ENCODE data around the gene ZNF667.

Gene ZNF667

DNA sequence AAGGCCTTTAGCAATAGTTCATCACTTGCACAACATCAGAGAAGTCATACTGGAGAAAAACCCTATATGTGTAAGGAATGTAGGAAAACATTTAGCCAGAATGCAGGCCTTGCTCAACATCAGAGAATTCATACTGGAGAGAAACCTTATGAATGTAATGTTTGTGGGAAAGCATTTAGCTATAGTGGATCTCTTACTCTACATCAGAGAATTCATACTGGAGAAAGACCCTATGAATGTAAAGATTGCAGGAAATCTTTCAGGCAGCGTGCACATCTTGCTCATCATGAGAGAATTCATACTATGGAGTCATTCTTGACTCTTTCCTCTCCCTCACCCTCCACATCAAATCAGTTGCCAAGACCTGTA is 53.2 kb downstream of the ZNF667 start:
- H3K9me3 ChIP-seq (replicated peaks in 1 of 2; ENCODE audit: control insufficient read depth in 2 of 2, insufficient read depth in 1 of 2, low read depth in 1 of 2, low read length in 2 of 2) = peaks cover 23 to 92% of the 10 kb centered on the region in 2 donors
- H4K91ac ChIP-seq (ENCODE audit: low read depth, low read length, poor library complexity) = no peak overlapping the region
- WGBS, 2 donors (ENCODE audit: extremely low coverage in 2 of 2, insufficient read length in 2 of 2, insufficient replicate concordance in 1 of 2) = no CpG with 5 or more reads among the region's 1 CpG
- peaks cover 2 to 44% of the 10 kb centered on the region in 2 donors for H3K36me3 ChIP-seq (replicated peaks in 1 of 2; ENCODE audit: control insufficient read depth in 2 of 2, insufficient read depth in 2 of 2, low read length in 2 of 2)
- no peak overlapping the region for H3K4me3 ChIP-seq (ENCODE audit: low read length in 2 of 2)
- H3K23ac ChIP-seq (ENCODE audit: low read depth, low read length, poor library complexity) = no peak overlapping the region
- H3K9ac ChIP-seq (ENCODE audit: low read depth, low read length, poor library complexity) = no peak overlapping the region
- no peak overlapping the region for H3K14ac ChIP-seq (ENCODE audit: low read length)
- H3K4me1 ChIP-seq (ENCODE audit: control insufficient read depth in 2 of 2, insufficient read depth in 1 of 2, low read depth in 1 of 2, low read length in 2 of 2) = no peaks in the 10 kb centered on the region
- no peaks in the 10 kb centered on the region for H3K79me1 ChIP-seq (ENCODE audit: low read depth, low read length)
- H2AK5ac ChIP-seq (ENCODE audit: low read depth, low read length) = no peak overlapping the region
- H2BK120ac ChIP-seq (ENCODE audit: low read depth, low read length) = no peak overlapping the region
- H2AFZ ChIP-seq (ENCODE audit: low read length) = no peak overlapping the region
- no peak overlapping the region for H2BK5ac ChIP-seq (ENCODE audit: low read length)
- no peak overlapping the region for H2BK12ac ChIP-seq (ENCODE audit: low read length)
- no peak overlapping the region for H3K4ac ChIP-seq (ENCODE audit: low read length)
- no peak overlapping the region for H3K4me2 ChIP-seq (ENCODE audit: insufficient read depth, low read length, poor library complexity, severe bottlenecking)
- H2BK15ac ChIP-seq (ENCODE audit: low read length) = no peak overlapping the region
- no peak overlapping the region for H3K18ac ChIP-seq (ENCODE audit: low read length)
- no peaks in the 10 kb centered on the region for H3K27me3 ChIP-seq (ENCODE audit: control insufficient read depth in 3 of 3, insufficient read depth in 3 of 3, low read depth in 1 of 3, low read length in 3 of 3)
- no peak overlapping the region for H3K27ac ChIP-seq (replicated peaks; ENCODE audit: low read length)
- H4K8ac ChIP-seq (ENCODE audit: low read depth, low read length) = no peak overlapping the region
- no peak for DNase-seq (ENCODE audit: low spot score)

DNA sequence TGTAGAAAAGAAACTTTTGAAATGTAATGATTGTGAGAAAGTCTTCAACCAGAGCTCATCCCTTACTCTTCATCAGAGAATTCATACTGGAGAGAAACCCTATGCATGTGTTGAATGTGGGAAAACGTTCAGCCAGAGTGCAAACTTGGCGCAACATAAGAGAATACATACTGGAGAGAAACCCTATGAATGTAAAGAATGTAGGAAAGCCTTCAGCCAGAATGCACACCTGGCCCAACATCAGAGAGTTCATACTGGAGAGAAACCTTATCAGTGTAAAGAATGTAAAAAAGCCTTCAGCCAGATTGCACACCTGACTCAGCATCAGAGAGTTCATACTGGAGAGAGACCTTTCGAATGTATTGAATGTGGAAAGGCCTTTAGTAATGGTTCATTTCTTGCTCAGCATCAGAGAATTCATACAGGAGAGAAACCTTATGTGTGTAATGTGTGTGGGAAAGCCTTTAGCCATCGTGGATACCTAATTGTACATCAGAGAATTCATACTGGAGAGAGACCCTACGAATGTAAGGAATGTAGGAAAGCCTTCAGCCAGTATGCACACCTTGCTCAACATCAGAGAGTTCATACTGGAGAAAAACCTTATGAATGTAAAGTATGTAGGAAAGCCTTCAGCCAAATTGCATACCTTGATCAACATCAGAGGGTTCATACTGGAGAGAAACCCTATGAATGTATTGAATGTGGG is 53.7 kb downstream of the ZNF667 start:
- Histone ChIP-seq H3K4me2 (ENCODE audit: insufficient read depth, low read length, poor library complexity, severe bottlenecking) (no peak overlapping the region), H2BK5ac (ENCODE audit: low read length) (no peak overlapping the region), H3K27ac (replicated peaks; ENCODE audit: low read length) (no peak overlapping the region), H3K18ac (ENCODE audit: low read length) (no peak overlapping the region), H2AK5ac (ENCODE audit: low read depth, low read length) (no peak overlapping the region), H3K27me3 (ENCODE audit: control insufficient read depth in 3 of 3, insufficient read depth in 3 of 3, low read depth in 1 of 3, low read length in 3 of 3) (no peaks in the 10 kb centered on the region), H2BK120ac (ENCODE audit: low read depth, low read length) (no peak overlapping the region), H2BK15ac (ENCODE audit: low read length) (no peak overlapping the region), H3K9me3 (replicated peaks in 1 of 2; ENCODE audit: control insufficient read depth in 2 of 2, insufficient read depth in 1 of 2, low read depth in 1 of 2, low read length in 2 of 2) (peaks cover 22 to 95% of the 10 kb centered on the region in 2 donors), H3K4me1 (ENCODE audit: control insufficient read depth in 2 of 2, insufficient read depth in 1 of 2, low read depth in 1 of 2, low read length in 2 of 2) (no peaks in the 10 kb centered on the region), H3K4ac (ENCODE audit: low read length) (no peak overlapping the region), H3K9ac (ENCODE audit: low read depth, low read length, poor library complexity) (no peak overlapping the region), H3K4me3 (ENCODE audit: low read length in 2 of 2) (no peak overlapping the region), H3K14ac (ENCODE audit: low read length) (no peak overlapping the region), H3K36me3 (replicated peaks in 1 of 2; ENCODE audit: control insufficient read depth in 2 of 2, insufficient read depth in 2 of 2, low read length in 2 of 2) (peaks cover 2 to 44% of the 10 kb centered on the region in 2 donors), H2BK12ac (ENCODE audit: low read length) (no peak overlapping the region), H4K91ac (ENCODE audit: low read depth, low read length, poor library complexity) (no peak overlapping the region), H2AFZ (ENCODE audit: low read length) (no peak overlapping the region), H3K79me1 (ENCODE audit: low read depth, low read length) (no peaks in the 10 kb centered on the region), H3K23ac (ENCODE audit: low read depth, low read length, poor library complexity) (no peak overlapping the region), H4K8ac (ENCODE audit: low read depth, low read length) (no peak overlapping the region)
- no peak for DNase-seq (ENCODE audit: low spot score)
- WGBS, 2 donors (ENCODE audit: extremely low coverage in 2 of 2, insufficient read length in 2 of 2, insufficient replicate concordance in 1 of 2) = no CpG with 5 or more reads among the region's 5 CpGs

DNA sequence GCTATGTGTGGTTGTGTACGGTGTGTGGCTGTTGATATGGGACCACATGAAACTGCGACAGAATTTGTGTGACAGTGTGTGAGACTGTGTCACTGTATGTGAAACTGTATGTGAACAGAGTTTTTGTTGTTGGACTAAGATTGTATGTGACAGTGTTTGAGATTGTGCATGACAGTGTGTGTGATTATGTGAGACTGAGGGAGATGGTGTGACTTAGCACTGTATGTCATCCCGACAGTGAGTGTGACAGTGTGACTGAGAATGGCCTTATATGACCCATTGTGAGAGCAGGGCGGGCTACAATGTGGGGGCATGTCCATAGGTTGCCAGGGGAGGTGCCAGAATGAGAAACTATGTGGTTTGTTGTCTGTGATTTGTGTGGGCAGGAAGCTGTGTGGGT is 72.1 kb downstream of the ZNF667 start:
- whole genome bisulfite sequencing, 2 donors (ENCODE audit: extremely low coverage in 2 of 2, insufficient read length in 2 of 2, insufficient replicate concordance in 1 of 2) = no CpG with 5 or more reads among the region's 4 CpGs
- Histone ChIP-seq H3K27ac (replicated peaks; ENCODE audit: low read length) (no peak overlapping the region), H4K8ac (ENCODE audit: low read depth, low read length) (peak overlapping the region; percentile 8)

DNA sequence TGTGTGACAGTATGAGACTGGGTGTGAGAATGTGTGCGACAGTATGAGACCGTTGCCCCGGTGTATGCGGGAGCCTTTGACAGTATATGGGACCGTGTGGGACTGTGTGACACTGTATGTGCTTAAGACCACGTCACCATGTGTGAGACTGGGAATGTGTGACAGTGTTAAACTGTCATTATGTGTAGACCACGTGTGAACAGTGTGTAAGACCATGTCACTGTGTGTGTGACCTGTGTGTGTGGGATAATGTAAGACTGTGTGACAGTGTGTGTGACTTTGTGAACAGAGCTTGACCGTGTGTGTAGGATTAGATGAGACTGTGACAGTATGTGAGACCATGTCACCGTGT is 72.5 kb downstream of the ZNF667 start:
- Histone ChIP-seq H4K8ac (ENCODE audit: low read depth, low read length) (peak overlapping the region; percentile 8), H3K9me3 (replicated peaks in 1 of 2; ENCODE audit: control insufficient read depth in 2 of 2, insufficient read depth in 1 of 2, low read depth in 1 of 2, low read length in 2 of 2) (peaks cover 21 to 73% of the 10 kb centered on the region in 2 donors), H2BK15ac (ENCODE audit: low read length) (no peak overlapping the region), H3K4me1 (ENCODE audit: control insufficient read depth in 2 of 2, insufficient read depth in 1 of 2, low read depth in 1 of 2, low read length in 2 of 2) (peaks cover 6 to 7% of the 10 kb centered on the region in 2 donors), H3K23ac (ENCODE audit: low read depth, low read length, poor library complexity) (peak overlapping the region; percentile 1), H4K91ac (ENCODE audit: low read depth, low read length, poor library complexity) (no peak overlapping the region), H2AK5ac (ENCODE audit: low read depth, low read length) (no peak overlapping the region), H2BK120ac (ENCODE audit: low read depth, low read length) (no peak overlapping the region), H3K27ac (replicated peaks; ENCODE audit: low read length) (no peak overlapping the region), H3K4me2 (ENCODE audit: insufficient read depth, low read length, poor library complexity, severe bottlenecking) (peak overlapping the region; percentile 54), H3K4ac (ENCODE audit: low read length) (no peak overlapping the region), H3K36me3 (replicated peaks in 1 of 2; ENCODE audit: control insufficient read depth in 2 of 2, insufficient read depth in 2 of 2, low read length in 2 of 2) (peaks cover 15 to 43% of the 10 kb centered on the region in 2 donors), H2AFZ (ENCODE audit: low read length) (peak overlapping the region; percentile 94), H2BK5ac (ENCODE audit: low read length) (no peak overlapping the region), H3K9ac (ENCODE audit: low read depth, low read length, poor library complexity) (peak overlapping the region; percentile 97), H2BK12ac (ENCODE audit: low read length) (no peak overlapping the region), H3K79me1 (ENCODE audit: low read depth, low read length) (peaks cover 7% of the 10 kb centered on the region), H3K4me3 (ENCODE audit: low read length in 2 of 2) (peak overlapping the region; percentile 75 to 82), H3K14ac (ENCODE audit: low read length) (peak overlapping the region; percentile 0), H3K27me3 (ENCODE audit: control insufficient read depth in 3 of 3, insufficient read depth in 3 of 3, low read depth in 1 of 3, low read length in 3 of 3) (no peaks in the 10 kb centered on the region), H3K18ac (ENCODE audit: low read length) (no peak overlapping the region)
- no CpG with 5 or more reads among the region's 9 CpGs for WGBS, 2 donors (ENCODE audit: extremely low coverage in 2 of 2, insufficient read length in 2 of 2, insufficient replicate concordance in 1 of 2)
- no peak for DNase-seq (ENCODE audit: low spot score)

More for the DNA sequence above, 72.1 kb downstream of the ZNF667 start:
- H3K23ac ChIP-seq (ENCODE audit: low read depth, low read length, poor library complexity) = no peak overlapping the region
- no peaks in the 10 kb centered on the region for H3K27me3 ChIP-seq (ENCODE audit: control insufficient read depth in 3 of 3, insufficient read depth in 3 of 3, low read depth in 1 of 3, low read length in 3 of 3)
- H3K4me1 ChIP-seq (ENCODE audit: control insufficient read depth in 2 of 2, insufficient read depth in 1 of 2, low read depth in 1 of 2, low read length in 2 of 2) = peaks cover 6 to 7% of the 10 kb centered on the region in 2 donors
- peaks cover 21 to 73% of the 10 kb centered on the region in 2 donors for H3K9me3 ChIP-seq (replicated peaks in 1 of 2; ENCODE audit: control insufficient read depth in 2 of 2, insufficient read depth in 1 of 2, low read depth in 1 of 2, low read length in 2 of 2)
- H3K36me3 ChIP-seq (replicated peaks in 1 of 2; ENCODE audit: control insufficient read depth in 2 of 2, insufficient read depth in 2 of 2, low read length in 2 of 2) = peaks cover 15 to 44% of the 10 kb centered on the region in 2 donors
- H2BK5ac ChIP-seq (ENCODE audit: low read length) = no peak overlapping the region
- H3K9ac ChIP-seq (ENCODE audit: low read depth, low read length, poor library complexity) = peak overlapping the region; percentile 97
- H2BK15ac ChIP-seq (ENCODE audit: low read length) = no peak overlapping the region
- no peak overlapping the region for H4K91ac ChIP-seq (ENCODE audit: low read depth, low read length, poor library complexity)
- no peak for DNase-seq (ENCODE audit: low spot score)
- H3K18ac ChIP-seq (ENCODE audit: low read length) = no peak overlapping the region
- peak overlapping the region; percentile 75 to 82 for H3K4me3 ChIP-seq (ENCODE audit: low read length in 2 of 2)
- no peak overlapping the region for H2BK120ac ChIP-seq (ENCODE audit: low read depth, low read length)
- no peak overlapping the region for H3K14ac ChIP-seq (ENCODE audit: low read length)
- H2AFZ ChIP-seq (ENCODE audit: low read length) = peak overlapping the region; percentile 94
- H3K4ac ChIP-seq (ENCODE audit: low read length) = no peak overlapping the region
- H3K4me2 ChIP-seq (ENCODE audit: insufficient read depth, low read length, poor library complexity, severe bottlenecking) = peak overlapping the region; percentile 54
- peaks cover 7% of the 10 kb centered on the region for H3K79me1 ChIP-seq (ENCODE audit: low read depth, low read length)
- H2AK5ac ChIP-seq (ENCODE audit: low read depth, low read length) = no peak overlapping the region
- H2BK12ac ChIP-seq (ENCODE audit: low read length) = no peak overlapping the region

Data from neuronal stem cell (in vitro differentiated cells).